Smooth muscle cell of the brain vasculature (primary cell): ENCODE measurements around the gene PROKR2.

Experiments
- DNase-seq: peaks from one replicate; pipeline ENCODE4 v3.0.0-alpha.2; 2012; ENCODE audit warnings: low read depth, low spot score

The PROKR2 gene

GRCh38 chr20:5316188-5317158, at the start of gene PROKR2:
Gene PROKR2, minus strand, starts transcription at chr20:5316954. Its CDS starts 2,585 bp downstream, at chr20:5314369.
- no peak for DNase-seq

DNA sequence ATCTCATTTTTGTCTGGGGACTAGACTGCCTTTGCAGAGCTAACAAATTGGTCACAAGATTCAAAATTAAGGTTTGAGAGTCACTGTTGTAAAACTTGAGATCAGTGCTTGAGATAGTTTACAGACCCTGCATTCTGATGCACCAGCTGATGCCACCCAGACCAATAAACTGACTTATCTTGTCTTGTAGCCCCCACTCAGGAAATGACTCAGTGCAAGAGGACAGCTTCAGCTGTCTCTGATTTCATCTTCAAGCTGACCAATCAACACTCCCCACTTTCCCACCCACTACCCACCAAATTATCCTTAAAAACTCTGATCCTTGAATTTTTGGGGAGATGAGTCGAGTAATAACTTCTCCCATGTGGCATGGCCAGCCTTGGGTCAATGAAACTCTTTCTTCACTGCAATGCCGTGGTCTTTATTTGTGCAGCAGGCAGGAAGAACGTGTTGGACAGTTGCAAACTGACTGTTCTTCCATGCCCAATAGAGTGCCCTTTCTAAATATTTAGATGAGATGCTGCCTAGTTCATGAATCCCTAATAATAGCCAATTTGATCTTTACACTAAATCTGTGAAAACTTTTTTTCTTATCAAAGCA, 48.3 kb upstream of the PROKR2 start:
- DNase-seq = no peak

DNA sequence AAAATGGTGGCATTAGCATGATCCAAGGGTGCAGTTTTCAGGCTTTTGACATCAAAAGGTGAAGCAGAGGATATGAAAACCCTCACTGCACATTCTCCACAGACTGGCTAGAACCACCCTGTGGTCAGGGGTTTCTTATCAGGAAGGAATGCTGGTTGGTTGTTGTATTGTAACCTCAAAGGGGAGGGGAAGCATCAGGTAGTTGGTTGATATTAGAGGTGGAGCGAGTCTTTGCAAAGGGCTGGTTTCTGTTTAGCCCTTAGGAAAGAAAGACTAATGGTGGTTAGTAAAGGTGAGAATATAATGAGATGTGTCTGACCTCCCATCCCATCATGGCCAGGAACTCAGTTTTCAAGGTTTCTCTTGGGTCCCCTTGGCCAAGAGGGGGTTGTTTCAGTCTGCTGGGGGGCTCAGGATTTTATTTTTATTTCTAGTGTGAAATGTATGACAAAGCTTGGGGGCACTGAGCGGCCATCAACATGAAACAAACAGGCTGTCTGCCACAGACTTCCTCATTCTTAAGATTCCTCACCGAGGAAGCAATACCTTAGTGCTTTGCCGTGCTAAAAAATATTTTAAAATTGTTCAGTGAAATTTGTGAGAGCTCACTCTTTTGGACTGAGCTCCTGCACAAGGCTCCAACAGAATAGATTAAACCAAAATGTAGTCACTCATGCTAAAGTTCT, 47.5 kb upstream of the PROKR2 start:
- no peak for DNase-seq

DNA sequence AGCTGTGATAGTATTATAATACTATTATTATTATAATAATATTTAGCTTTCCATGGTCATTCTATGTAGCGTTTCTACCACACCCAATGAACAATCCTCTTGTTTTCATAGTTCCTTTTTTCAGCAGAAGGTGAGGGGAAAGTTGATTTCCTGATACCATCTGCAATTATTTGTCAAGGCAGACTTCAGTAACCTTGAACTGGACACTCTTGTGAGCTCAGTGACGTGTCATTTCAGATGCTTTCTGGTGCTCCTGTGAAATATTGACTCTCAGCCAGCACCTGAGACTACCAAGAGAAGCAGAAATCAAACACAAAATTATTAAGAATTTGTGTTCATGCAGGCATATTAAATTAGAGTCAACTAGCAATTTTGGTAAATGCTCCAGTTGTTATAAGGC, 46.0 kb upstream of the PROKR2 start:
- DNase-seq = no peak

- no peak for DNase-seq
Observed at GRCh38 chr20:5361176-5361575, 44.4 kb upstream of the PROKR2 start.

DNA sequence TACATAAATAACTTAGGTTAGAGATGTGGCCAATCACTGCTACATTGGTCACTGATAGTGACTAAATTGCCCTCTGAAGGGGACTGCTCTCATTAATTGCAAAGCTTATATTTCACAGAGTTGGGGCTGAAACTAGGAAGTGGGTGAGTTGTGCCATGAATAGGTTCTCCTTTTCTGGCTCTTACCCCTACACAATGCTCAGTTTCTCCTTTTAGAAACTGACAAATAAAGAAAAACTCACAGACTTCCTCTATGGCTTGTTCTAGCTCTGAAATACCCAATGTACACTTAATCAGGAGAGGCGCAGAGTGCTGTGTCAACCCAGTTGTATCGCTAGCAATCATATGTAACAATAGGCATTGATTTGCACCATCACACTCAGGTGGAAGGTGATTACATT, 41.2 kb upstream of the PROKR2 start:
- DNase-seq = no peak

- DNase-seq = no peak
Observed at GRCh38 chr20:5356941-5357340, 40.2 kb upstream of the PROKR2 start.

DNA sequence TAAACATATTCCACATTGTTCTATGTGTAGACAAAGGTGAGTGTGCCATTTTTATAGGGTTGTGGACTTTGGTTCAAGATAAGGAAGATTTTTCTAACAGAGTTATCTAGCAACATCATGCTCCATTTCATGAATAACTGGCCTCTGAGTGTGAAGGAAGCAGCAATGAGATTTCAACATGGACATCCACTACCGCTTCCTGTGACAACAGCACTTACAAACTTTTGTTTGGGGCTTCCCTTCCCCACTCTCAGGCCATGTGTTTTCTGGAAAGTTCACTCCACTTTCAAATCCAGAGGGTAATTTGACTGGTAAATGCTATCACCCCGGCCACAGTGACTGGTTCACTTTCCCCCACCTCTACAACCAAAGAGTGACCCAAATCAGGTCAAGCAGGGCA, 38.1 kb upstream of the PROKR2 start:
- DNase-seq = no peak

DNA sequence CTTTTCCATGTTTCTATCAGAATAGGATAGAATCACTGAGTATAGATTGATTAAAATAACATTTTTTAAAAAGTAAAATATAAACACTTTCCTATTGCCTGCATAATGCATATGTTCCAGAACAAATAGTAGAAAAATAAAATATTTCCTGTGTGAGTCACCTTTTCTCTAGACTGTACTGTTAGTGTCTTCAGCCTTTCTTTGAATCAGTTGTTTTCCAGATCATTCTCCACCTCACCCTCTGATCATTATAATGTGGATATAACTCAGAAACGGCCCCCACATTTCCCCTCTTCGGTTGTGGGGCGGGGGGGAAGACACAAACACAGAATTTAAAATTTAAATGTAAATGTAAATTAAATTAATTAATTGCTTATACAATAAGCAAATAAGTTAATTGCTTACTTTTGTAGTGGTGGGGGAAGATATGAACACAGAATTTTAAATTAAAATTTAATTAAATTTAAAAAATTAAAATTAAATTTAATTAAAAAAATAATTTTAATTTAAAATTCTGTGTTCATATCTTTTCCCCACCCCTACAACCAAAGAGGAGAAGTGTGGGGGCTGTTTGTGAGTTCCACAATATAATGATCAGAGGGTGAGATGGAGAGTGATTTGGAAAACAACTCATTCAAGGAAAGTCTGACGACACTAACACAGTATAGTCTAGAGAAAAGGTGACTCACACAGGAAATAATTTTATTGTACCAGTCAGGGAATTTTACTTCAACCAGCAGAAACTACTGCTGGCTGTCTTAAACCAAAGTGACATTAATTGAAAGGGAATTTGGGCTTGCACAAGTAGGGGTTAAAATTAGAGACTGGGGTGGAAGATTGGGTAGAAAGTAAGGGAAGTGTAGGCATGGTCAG, 37.1 kb upstream of the PROKR2 start:
- no peak for DNase-seq

GRCh38 chr20:5349448-5349847, 32.7 kb upstream of the PROKR2 start:
- DNase-seq = no peak

DNA sequence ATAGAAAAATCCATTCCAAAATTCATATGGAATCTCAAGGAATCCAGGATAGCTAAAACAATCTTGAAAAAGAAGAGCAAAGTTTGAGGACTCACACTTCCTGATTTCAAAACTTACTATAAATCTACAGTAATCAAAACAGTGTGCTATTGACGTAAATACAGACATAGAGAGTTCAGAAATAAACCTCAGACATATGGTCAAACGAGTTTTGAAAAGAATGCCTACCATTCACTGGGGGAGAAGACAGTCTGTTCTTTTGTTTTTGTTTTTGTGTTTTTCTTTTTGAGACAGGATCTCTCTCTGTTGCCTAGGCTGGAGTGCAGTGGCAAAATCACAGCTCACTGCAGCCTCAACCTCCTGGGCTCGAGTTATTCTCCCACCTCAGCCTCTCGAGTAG, 25.3 kb upstream of the PROKR2 start:
- DNase-seq = no peak

DNA sequence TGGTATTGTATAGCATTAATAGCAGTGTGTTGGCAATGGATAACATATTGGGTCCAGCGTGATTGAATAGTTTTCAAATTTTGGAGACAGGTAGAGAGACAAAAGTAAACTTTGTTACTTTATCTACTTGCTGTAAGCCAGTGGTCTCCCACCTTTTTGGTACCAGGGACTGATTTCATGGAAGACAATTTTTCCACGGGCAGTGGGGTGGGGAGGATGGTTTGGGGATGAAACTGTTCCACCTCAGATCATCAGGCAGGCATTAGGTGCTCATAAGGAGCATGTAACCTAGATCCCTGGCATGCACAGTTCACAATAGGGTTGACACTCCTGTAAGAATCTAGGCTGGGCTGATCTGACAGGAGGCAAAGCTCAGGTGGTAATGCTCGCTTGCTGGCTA, 14.6 kb upstream of the PROKR2 start:
- DNase-seq = no peak

- no peak for DNase-seq
Observed at GRCh38 chr20:5328268-5328667, 11.5 kb upstream of the PROKR2 start.

- DNase-seq = no peak
Observed at GRCh38 chr20:5327356-5327755, 10.6 kb upstream of the PROKR2 start.

DNA sequence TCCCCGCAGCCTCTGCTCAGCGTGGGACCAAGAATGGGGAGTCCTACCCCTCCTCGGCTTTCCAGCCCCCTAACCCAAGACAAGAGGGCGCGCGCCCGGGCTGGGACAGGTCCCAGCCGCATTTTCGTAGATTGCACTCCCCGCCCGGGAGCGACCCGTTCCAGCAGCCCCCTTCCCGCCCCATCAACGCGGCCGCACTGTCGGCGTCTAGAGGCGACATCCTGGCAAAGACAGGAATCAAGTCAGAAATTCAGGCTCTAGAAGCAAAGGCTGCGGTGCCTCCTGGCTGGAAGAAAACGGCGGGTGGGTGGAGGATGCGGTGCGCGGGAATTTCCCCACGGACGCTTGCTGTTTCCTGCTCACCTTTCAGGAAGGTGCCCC, 957 bp downstream of the PROKR2 start:
- DNase-seq = no peak

GRCh38 chr20:5313916-5314315, 2.8 kb downstream of the PROKR2 start:
- DNase-seq = no peak

GRCh38 chr20:5312518-5312917, 4.2 kb downstream of the PROKR2 start:
- no peak for DNase-seq

GRCh38 chr20:5309971-5310370, 6.8 kb downstream of the PROKR2 start:
- no peak for DNase-seq

DNA sequence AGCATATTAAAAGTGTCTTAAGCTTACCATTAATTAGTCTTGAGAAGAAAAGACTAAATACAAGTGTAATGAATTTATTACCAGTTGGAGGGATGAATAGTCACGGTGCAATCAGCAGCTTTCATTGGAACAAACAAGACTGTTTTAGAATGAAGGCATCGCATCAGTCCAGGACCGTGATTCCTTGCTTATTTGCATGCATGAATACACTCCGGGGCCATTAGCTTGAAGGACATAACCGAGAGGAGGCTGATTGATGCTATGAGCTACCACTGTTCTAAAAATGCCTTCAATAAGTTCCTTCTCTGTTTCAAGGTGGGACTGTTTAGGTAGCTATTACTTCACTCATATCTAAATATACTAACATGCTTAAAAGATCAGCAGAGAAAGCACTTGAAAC, 17.9 kb downstream of the PROKR2 start:
- DNase-seq = no peak

DNA sequence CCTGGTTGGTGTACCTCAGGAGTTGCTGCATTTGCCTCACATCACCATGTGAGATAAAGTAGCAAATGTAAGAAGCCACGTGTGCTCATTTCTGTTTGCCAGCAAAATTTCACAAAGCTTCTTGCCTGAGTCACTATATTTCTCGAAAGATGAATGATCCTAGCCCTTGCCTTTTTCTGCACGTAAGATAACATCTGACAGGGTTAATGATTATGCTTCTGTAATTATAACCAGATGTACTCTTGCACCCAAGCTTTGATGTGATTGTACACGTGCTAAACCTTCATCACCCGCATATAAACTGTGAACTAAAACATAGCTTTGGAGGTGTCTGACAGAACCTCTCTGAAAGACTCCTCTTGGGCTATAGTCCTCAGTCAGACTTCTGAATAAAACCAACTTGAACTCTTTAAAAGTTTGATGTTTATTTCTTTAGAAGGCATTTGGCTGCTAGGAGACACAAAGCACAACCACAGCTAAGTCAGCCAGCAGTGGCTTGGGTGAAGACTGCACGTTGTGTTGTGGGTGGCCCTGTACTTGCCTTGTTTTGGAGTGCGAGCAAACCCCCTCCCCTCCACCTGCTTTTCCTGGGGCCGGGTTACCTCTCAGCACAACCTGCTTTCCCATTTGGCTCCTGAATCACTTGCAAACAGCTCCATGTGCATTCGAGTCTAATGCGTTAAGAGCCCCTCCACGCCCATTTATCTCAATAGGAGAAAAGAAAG, 19.3 kb downstream of the PROKR2 start:
- no peak for DNase-seq

DNA sequence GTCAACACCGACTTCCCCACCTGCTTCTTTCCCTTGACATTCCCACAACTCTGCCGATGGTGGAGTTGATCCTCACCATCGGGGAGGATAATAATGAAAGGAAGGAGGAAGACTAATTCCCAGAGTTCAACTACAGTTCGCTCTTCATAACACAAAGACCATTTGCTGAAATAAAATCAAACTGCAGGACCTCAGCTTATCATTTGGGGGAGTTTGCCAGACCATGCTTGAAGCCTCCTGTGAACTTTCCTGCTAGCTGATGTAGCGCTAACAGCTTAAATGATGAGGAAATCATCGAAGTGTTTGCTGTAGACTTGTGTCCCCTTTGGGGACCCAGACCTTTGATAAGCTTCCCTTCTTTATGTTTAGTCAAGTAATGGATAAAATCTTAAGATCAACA, 26.2 kb downstream of the PROKR2 start:
- no peak for DNase-seq
